Endothelial cell of umbilical vein (primary cell): ENCODE results near the gene CCDC186.

Experiments
- CTCF ChIP-seq, 2 donors: IDR thresholded peaks; 1 replicate in 1 of 2; 2 replicates in 1 of 2; pipeline ENCODE4 v1.5.1; 2011; ENCODE audit warnings: low read length in 2 of 2, mild to moderate bottlenecking in 2 of 2, moderate library complexity in 2 of 2, control low read depth in 1 of 2, inconsistent platforms in 1 of 2, low read depth in 1 of 2; ENCODE audit not compliant: insufficient read depth in 1 of 2; ENCODE audit errors: extremely low read depth in 1 of 2
- EZH2 ChIP-seq: IDR thresholded peaks from 2 replicates; pipeline ENCODE4 v1.6.1; 2012; ENCODE audit warnings: borderline replicate concordance, low read depth, mild to moderate bottlenecking, moderate library complexity, low read length, inconsistent platforms; ENCODE audit not compliant: severe bottlenecking
- MAX ChIP-seq: IDR thresholded peaks from 2 replicates; pipeline ENCODE4 v1.6.1; 2011; ENCODE audit not compliant: insufficient read depth, insufficient read length
- POLR2A ChIP-seq: IDR thresholded peaks from 2 replicates; pipeline ENCODE4 v1.6.1; 2012; ENCODE audit warnings: low read depth, mild to moderate bottlenecking, control low read depth, low read length
- POLR2AphosphoS5 ChIP-seq: IDR thresholded peaks from 2 replicates; pipeline ENCODE4 v1.6.1; 2012; ENCODE audit warnings: low read depth, mild to moderate bottlenecking, control low read depth, low read length, moderate library complexity; ENCODE audit not compliant: insufficient read depth

GRCh38 chr10:114179747-114180146 is 5.7 kb upstream of the CCDC186 start:
- TF ChIP-seq MAX (no peak), CTCF (IDR thresholded peaks at IDR 0.05; ENCODE audit: extremely low read depth in 1 of 2, insufficient read depth in 1 of 2, low read depth in 1 of 2, low read length in 2 of 2) (no peak), EZH2 (no peak), POLR2A (no peak), POLR2AphosphoS5 (no peak)
